IPS-18a (cell line): ENCODE results near the gene HERC2.
"Not testable (repeated sequence)": the region's sequence is repeated elsewhere in the genome, so short reads cannot be mapped to it uniquely, and the experiment has no call there.

ENCODE experiments used
- H3K27ac ChIP-seq: one replicate; pipeline ENCODE4 v1.5.1; 2013; ENCODE audit warnings: low read length
- H3K27me3 ChIP-seq: one replicate; pipeline ENCODE4 v1.6.1; 2013; ENCODE audit warnings: mild to moderate bottlenecking, low read length; ENCODE audit not compliant: control insufficient read depth, insufficient read depth
- H3K36me3 ChIP-seq: one replicate; pipeline ENCODE4 v1.6.1; 2013; ENCODE audit warnings: low read depth, low read length; ENCODE audit not compliant: control insufficient read depth
- H3K4me1 ChIP-seq: one replicate; pipeline ENCODE4 v1.6.1; 2013; ENCODE audit warnings: low read depth, low read length; ENCODE audit not compliant: control insufficient read depth
- H3K4me3 ChIP-seq: one replicate; pipeline ENCODE4 v1.5.1; 2013; ENCODE audit warnings: low read length
- H3K9ac ChIP-seq: one replicate; pipeline ENCODE4 v1.6.1; 2013; ENCODE audit warnings: mild to moderate bottlenecking, low read length, moderate library complexity
- H3K9me3 ChIP-seq: one replicate; pipeline ENCODE4 v1.6.1; 2013; ENCODE audit warnings: low read depth, low read length; ENCODE audit not compliant: control insufficient read depth

The HERC2 gene

GRCh38 chr15:28246605-28247004 is 75.4 kb downstream of the HERC2 start:
- H3K9me3 ChIP-seq: no peaks in the 10 kb centered on the region
- no peak overlapping the region for H3K27ac ChIP-seq
- no peaks in the 10 kb centered on the region for H3K27me3 ChIP-seq
- no peak overlapping the region for H3K4me3 ChIP-seq
- no peaks in the 10 kb centered on the region for H3K4me1 ChIP-seq
- peaks cover 65% of the 10 kb centered on the region for H3K36me3 ChIP-seq
- no peak overlapping the region for H3K9ac ChIP-seq

GRCh38 chr15:28243901-28244300 is 78.1 kb downstream of the HERC2 start:
- Histone ChIP-seq H3K4me1 (no peaks in the 10 kb centered on the region), H3K36me3 (peaks cover 74% of the 10 kb centered on the region), H3K9me3 (no peaks in the 10 kb centered on the region), H3K27me3 (no peaks in the 10 kb centered on the region), H3K27ac (no peak overlapping the region), H3K9ac (no peak overlapping the region), H3K4me3 (no peak overlapping the region)

DNA sequence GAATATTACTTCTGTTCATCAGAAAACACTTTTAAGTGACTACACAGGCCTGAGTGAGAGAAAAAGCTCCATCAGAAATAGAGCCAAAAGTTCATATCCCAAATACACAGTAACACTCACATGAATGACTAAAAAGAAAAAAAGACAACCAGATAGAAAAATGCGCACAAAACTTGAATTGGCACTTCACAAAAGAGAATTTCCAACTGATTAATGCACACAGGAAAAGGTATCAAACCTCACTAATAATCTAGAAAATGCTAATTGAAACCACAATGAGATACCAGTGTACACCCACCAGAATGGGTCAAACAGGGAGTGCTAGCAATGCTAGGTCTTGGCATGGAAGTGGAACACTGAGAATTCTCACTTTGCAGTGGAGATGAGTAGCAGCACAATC is 78.6 kb downstream of the HERC2 start:
- Histone ChIP-seq H3K9me3 (no peaks in the 10 kb centered on the region), H3K4me1 (no peaks in the 10 kb centered on the region), H3K9ac (no peak overlapping the region), H3K36me3 (peaks cover 75% of the 10 kb centered on the region), H3K27me3 (no peaks in the 10 kb centered on the region), H3K4me3 (no peak overlapping the region), H3K27ac (no peak overlapping the region)

DNA sequence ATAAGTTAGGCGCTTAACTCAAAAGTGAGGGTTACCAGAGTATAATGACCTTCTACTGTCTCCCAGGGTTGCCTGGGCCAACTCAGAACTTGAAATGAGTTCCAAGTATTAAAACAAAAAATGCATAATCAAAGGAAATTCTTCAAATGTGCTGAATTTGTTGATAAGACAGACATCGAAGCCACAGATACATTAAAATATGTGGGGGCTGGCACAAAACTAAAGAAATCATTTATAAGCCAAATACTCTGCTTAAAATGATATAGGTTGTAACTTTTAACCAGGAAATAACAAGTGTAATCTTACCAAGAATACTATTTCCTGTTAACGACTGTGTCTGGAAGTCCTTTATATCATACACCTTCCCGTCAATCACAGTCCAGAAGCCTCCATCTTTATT is 83.7 kb downstream of the HERC2 start:
- H3K27ac ChIP-seq, H3K9ac ChIP-seq: not testable (repeated sequence)

GRCh38 chr15:28231743-28232142 is 90.2 kb downstream of the HERC2 start:
- not testable (repeated sequence) for H3K9me3 ChIP-seq, H3K27me3 ChIP-seq, H3K4me3 ChIP-seq, H3K9ac ChIP-seq, H3K4me1 ChIP-seq, H3K27ac ChIP-seq
- peaks cover 31% of the 10 kb centered on the region for H3K36me3 ChIP-seq

More for the DNA sequence above, 83.7 kb downstream of the HERC2 start:
- H3K4me3 ChIP-seq, H3K9me3 ChIP-seq, H3K27me3 ChIP-seq, H3K4me1 ChIP-seq: not testable (repeated sequence)
- H3K36me3 ChIP-seq: peaks cover 53% of the 10 kb centered on the region

- not testable (repeated sequence) for H3K27me3 ChIP-seq, H3K27ac ChIP-seq, H3K9ac ChIP-seq, H3K4me1 ChIP-seq, H3K4me3 ChIP-seq, H3K9me3 ChIP-seq
- H3K36me3 ChIP-seq: peaks cover 35% of the 10 kb centered on the region
These were observed 90.6 kb downstream of the HERC2 start for GRCh38 chr15:28231336-28231735.

DNA sequence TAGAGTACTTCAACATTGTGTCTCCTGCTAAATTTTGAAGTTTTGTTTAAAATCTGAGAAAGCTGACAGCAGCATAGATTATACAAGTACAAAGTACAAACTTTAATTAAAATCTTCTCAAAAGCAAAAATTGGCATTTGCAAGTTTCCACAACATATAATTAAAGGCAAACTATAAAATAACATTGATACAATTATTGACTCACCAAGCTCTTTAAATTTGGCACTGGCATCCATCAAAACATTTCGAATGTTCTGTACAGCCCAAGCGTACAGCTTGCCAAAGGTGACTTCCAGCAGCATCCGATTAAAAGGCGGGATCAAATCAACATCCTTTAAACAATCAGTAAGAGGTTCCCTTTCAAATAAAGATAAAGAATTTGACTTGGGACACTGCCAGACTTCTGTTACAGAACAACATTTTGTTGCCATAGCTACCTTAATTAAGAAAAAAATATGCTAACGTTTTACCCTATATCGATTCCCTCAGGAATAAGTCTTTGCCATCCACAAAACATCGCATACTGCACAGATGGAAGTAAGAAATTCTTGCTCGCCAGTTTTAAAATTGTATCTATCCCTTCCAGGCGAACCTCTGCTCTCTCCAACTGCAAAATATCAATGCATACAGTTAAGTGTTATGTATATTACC is 92.9 kb downstream of the HERC2 start:
- not testable (repeated sequence) for H3K27ac ChIP-seq, H3K4me1 ChIP-seq, H3K9me3 ChIP-seq, H3K9ac ChIP-seq, H3K27me3 ChIP-seq, H3K4me3 ChIP-seq
- peaks cover 35% of the 10 kb centered on the region for H3K36me3 ChIP-seq

- peaks cover 31% of the 10 kb centered on the region for H3K36me3 ChIP-seq
- no peaks in the 10 kb centered on the region for H3K4me1 ChIP-seq
- H3K27me3 ChIP-seq: no peaks in the 10 kb centered on the region
- H3K9me3 ChIP-seq: no peaks in the 10 kb centered on the region
- no peak overlapping the region for H3K27ac ChIP-seq
- H3K9ac ChIP-seq: no peak overlapping the region
- H3K4me3 ChIP-seq: no peak overlapping the region
These were observed 93.9 kb downstream of the HERC2 start for GRCh38 chr15:28228096-28228495.

GRCh38 chr15:28227303-28227702 is 94.7 kb downstream of the HERC2 start:
- not testable (repeated sequence) for H3K27ac ChIP-seq, H3K9ac ChIP-seq, H3K9me3 ChIP-seq, H3K4me1 ChIP-seq, H3K27me3 ChIP-seq, H3K4me3 ChIP-seq
- H3K36me3 ChIP-seq: peaks cover 26% of the 10 kb centered on the region

- not testable (repeated sequence) for H3K4me3 ChIP-seq, H3K27ac ChIP-seq, H3K9ac ChIP-seq, H3K27me3 ChIP-seq, H3K9me3 ChIP-seq, H3K4me1 ChIP-seq
- H3K36me3 ChIP-seq: peaks cover 43% of the 10 kb centered on the region
These were observed 99.4 kb downstream of the HERC2 start for GRCh38 chr15:28222612-28223011.

GRCh38 chr15:28221696-28222095 is 100.3 kb downstream of the HERC2 start:
- not testable (repeated sequence) for H3K4me3 ChIP-seq, H3K4me1 ChIP-seq, H3K27me3 ChIP-seq, H3K27ac ChIP-seq, H3K9ac ChIP-seq, H3K9me3 ChIP-seq
- H3K36me3 ChIP-seq: peaks cover 42% of the 10 kb centered on the region

- Histone ChIP-seq H3K36me3 (peaks cover 36% of the 10 kb centered on the region), H3K4me3 (no peak overlapping the region)
These were observed 102.9 kb downstream of the HERC2 start for GRCh38 chr15:28219116-28219515.

More at GRCh38 chr15:28219116-28219515, 102.9 kb downstream of the HERC2 start:
- H3K27me3 ChIP-seq: no peaks in the 10 kb centered on the region
- H3K9me3 ChIP-seq: no peaks in the 10 kb centered on the region
- H3K9ac ChIP-seq: no peak overlapping the region
- no peaks in the 10 kb centered on the region for H3K4me1 ChIP-seq
- H3K27ac ChIP-seq: no peak overlapping the region
